HUES64 (cell line): Measurements from ENCODE around the gene TK2.

Experiments used
- H3K27ac ChIP-seq: 2 replicates; pipeline ENCODE4 v1.7.0; 2013; ENCODE audit warnings: low read depth, low read length, inconsistent platforms
- H3K27me3 ChIP-seq: 2 replicates; pipeline ENCODE4 v1.6.1; 2013; ENCODE audit warnings: mild to moderate bottlenecking, low read length; ENCODE audit not compliant: insufficient read depth
- H3K36me3 ChIP-seq: 2 replicates; pipeline ENCODE4 v1.6.1; 2013; ENCODE audit warnings: mild to moderate bottlenecking, low read length; ENCODE audit not compliant: insufficient read depth
- H3K4me1 ChIP-seq: 2 replicates; pipeline ENCODE4 v1.6.1; 2013; ENCODE audit warnings: mild to moderate bottlenecking, low read length, moderate library complexity; ENCODE audit not compliant: insufficient read depth
- H3K4me3 ChIP-seq: 2 replicates; pipeline ENCODE4 v1.5.1; 2013; ENCODE audit warnings: mild to moderate bottlenecking, low read length, moderate library complexity
- H3K9ac ChIP-seq: 2 replicates; pipeline ENCODE4 v1.6.1; 2013; ENCODE audit warnings: mild to moderate bottlenecking, low read depth, low read length
- H3K9me3 ChIP-seq: 2 replicates; pipeline ENCODE4 v1.6.1; 2013; ENCODE audit warnings: low read depth, low read length; ENCODE audit not compliant: insufficient read depth
- WGBS: fragments of 150-250, 120-280 bp; methylation state at CpG from one replicate; pipeline ENCODE4 v1.1.7; 2013; ENCODE audit warnings: missing lambda C conversion rate; 5-methylcytosine and 5-hydroxymethylcytosine counted together

The TK2 gene

DNA sequence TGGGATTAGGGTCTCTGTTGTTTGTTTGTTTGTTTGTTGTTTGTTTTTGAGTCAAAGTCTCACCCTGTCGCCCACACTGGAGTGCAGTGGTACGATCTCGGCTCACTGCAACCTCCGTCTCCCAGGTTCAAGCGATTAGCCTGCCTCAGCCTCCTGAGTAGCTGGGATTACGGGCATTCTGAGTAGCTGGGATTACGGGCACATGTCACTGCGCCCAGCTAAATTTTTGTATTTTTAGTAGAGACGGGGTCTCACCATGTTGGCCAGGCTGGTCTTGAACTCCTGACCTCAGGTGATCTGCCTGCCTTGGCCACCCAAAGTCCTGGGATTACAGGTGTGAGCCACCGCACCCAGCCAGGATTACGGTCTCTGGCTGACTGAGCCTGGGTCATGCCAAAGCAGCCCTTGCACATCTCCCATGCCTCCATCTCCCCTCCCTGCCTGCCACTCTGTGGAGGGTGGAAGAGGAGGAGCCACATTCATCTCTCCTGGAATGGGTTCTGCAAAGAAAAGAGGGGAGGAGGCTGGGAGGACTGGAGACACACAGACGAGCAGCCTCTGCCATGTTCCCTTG lies 63.6 kb downstream of the TK2 start:
- Histone ChIP-seq H3K9ac (no peak overlapping the region), H3K4me1 (no peaks in the 10 kb centered on the region), H3K27me3 (no peaks in the 10 kb centered on the region), H3K4me3 (no peak overlapping the region), H3K27ac (no peak overlapping the region), H3K36me3 (no peaks in the 10 kb centered on the region), H3K9me3 (no peaks in the 10 kb centered on the region)
- 94% methylated on average over 12 of the region's 12 CpGs for WGBS

DNA sequence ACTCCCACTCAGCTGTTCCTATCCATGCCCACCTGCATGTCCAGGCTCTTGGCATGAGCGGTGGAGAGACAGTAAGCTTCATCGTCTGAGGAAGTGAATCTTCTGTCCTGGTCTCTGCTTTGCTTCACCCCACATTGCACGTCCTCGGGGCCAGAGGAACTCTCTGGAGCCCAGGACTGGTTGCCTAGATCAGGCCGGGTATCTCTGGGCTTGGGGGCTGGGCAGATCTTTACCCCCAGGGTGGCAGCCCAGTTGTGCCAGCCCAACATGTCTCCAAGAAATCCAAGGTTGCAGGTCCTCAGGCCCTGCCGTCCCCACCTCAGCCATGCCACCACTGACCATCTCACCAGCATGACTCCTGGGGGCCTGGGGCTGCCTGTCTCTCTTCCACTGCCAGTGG lies 64.5 kb downstream of the TK2 start:
- Histone ChIP-seq H3K36me3 (no peaks in the 10 kb centered on the region), H3K27ac (no peak overlapping the region), H3K4me1 (no peaks in the 10 kb centered on the region), H3K9me3 (no peaks in the 10 kb centered on the region), H3K4me3 (no peak overlapping the region), H3K9ac (no peak overlapping the region), H3K27me3 (no peaks in the 10 kb centered on the region)
- 93% methylated on average over 6 of the region's 6 CpGs for WGBS

- Histone ChIP-seq H3K9me3 (no peaks in the 10 kb centered on the region), H3K36me3 (no peaks in the 10 kb centered on the region), H3K9ac (no peak overlapping the region), H3K27ac (no peak overlapping the region), H3K4me1 (no peaks in the 10 kb centered on the region), H3K4me3 (no peak overlapping the region), H3K27me3 (no peaks in the 10 kb centered on the region)
- 90% methylated on average over 15 of the region's 15 CpGs for WGBS
These were observed 65.3 kb downstream of the TK2 start for GRCh38 chr16:66484453-66485213.

DNA sequence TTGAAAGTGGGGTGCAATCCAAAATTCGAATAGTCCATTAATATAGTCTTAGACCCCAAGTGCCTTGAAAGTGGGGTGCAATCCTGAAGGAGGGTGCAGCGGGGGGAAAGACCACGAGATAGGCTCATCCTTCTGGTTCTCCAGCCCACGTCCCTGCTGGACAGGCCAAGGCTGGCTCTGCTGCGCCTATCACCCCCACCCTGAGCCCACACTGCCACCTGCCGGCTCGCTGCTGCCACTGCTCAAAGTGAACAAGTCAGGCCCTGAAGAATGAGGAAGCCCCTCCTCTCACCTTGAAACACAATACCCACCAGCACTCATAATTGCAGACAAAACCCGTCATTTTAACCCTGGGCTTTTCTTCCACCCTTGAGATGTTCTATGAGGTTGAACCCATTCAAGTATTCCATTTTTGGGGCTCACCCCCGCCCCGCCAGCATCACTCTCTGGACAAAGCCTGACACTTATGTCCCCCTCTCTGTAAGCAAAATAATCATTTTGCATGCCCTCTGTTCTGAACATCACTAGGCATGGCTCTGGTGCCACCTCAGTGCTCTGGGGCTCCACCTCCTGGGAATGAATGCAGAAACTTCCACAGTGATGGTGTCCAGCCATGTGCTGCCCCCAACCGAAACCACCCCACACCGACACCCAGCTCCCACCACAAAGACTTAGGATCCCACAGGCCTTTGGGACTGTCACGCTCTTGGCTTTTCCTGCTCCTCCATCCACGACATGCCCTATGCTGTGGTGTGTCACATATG lies 66.1 kb downstream of the TK2 start:
- 43% methylated on average over 14 of the region's 14 CpGs for WGBS
- no peak overlapping the region for H3K27ac ChIP-seq
- no peak overlapping the region for H3K9ac ChIP-seq
- H3K36me3 ChIP-seq: no peaks in the 10 kb centered on the region
- no peak overlapping the region for H3K4me3 ChIP-seq
- H3K27me3 ChIP-seq: no peaks in the 10 kb centered on the region
- no peaks in the 10 kb centered on the region for H3K9me3 ChIP-seq
- H3K4me1 ChIP-seq: 0 out of 2 replicates have a peak, but pooled peaks cover 2% of the 10 kb centered on the region

- no peaks in the 10 kb centered on the region for H3K36me3 ChIP-seq
- 0 out of 2 replicates have a peak, but pooled peaks cover 2% of the 10 kb centered on the region for H3K4me1 ChIP-seq
- 84% methylated on average over 6 of the region's 7 CpGs for WGBS
- no peak overlapping the region for H3K4me3 ChIP-seq
- no peaks in the 10 kb centered on the region for H3K27me3 ChIP-seq
- no peaks in the 10 kb centered on the region for H3K9me3 ChIP-seq
- no peak overlapping the region for H3K27ac ChIP-seq
- H3K9ac ChIP-seq: no peak overlapping the region
These were observed 68.0 kb downstream of the TK2 start for GRCh38 chr16:66481943-66482390.

DNA sequence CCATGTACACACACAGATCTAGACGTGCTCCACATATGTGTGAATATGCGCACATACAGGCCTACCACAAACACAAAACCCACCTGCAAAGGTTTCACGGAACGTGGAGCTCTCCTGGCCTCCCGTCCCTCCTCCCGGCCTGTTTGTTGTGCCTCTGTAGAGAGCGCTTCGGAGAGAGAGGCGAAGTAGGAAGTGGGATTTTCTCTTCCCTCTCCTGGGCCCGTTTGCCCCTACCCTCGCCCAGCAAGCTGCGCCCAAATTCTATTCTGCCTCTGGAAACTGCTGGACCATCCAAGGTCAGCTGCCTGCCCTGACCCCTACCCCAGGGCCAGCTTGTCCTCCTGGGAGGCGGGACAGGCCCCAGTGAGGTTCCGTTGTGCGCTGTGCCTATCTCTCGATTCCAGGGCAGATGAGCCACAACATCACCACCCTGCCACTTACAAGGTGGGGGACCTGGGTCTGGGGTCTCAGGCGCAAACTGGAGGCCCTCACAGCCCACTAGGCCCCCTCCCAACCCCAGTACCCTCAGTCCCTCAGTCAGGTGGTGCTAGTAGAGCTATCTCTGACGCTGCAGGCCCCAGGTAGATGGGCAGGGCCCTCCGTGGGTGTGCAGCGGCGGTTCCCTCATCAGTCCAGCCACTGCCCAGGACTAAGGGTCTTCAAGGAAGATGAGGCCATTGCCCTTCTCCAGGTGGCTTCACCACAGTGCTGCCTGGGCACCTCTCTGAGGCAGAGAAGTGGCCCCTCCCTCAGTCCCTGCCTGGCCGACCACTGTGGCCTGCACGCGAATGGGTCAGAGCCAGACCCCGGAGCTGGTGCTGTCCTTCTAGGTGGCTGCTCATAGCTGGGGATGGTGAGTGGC lies 68.6 kb downstream of the TK2 start:
- Histone ChIP-seq H3K27me3 (no peaks in the 10 kb centered on the region), H3K36me3 (no peaks in the 10 kb centered on the region), H3K27ac (no peak overlapping the region), H3K9me3 (no peaks in the 10 kb centered on the region), H3K9ac (no peak overlapping the region), H3K4me1 (0 out of 2 replicates have a peak, but pooled peaks cover 2% of the 10 kb centered on the region), H3K4me3 (no peak overlapping the region)
- WGBS: 91% methylated on average over 25 of the region's 25 CpGs

GRCh38 chr16:66480265-66481080 lies 69.4 kb downstream of the TK2 start:
- 94% methylated on average over 25 of the region's 25 CpGs for WGBS
- Histone ChIP-seq H3K9ac (no peak overlapping the region), H3K36me3 (no peaks in the 10 kb centered on the region), H3K27ac (no peak overlapping the region), H3K4me3 (no peak overlapping the region), H3K9me3 (no peaks in the 10 kb centered on the region), H3K27me3 (no peaks in the 10 kb centered on the region), H3K4me1 (0 out of 2 replicates have a peak, but pooled peaks cover 2% of the 10 kb centered on the region)

GRCh38 chr16:66479661-66480264 lies 70.2 kb downstream of the TK2 start:
- Histone ChIP-seq H3K4me1 (0 out of 2 replicates have a peak, but pooled peaks cover 2% of the 10 kb centered on the region), H3K27ac (no peak overlapping the region), H3K9ac (no peak overlapping the region), H3K9me3 (no peaks in the 10 kb centered on the region), H3K4me3 (no peak overlapping the region), H3K27me3 (no peaks in the 10 kb centered on the region), H3K36me3 (no peaks in the 10 kb centered on the region)
- WGBS: 88% methylated on average over 5 of the region's 5 CpGs

DNA sequence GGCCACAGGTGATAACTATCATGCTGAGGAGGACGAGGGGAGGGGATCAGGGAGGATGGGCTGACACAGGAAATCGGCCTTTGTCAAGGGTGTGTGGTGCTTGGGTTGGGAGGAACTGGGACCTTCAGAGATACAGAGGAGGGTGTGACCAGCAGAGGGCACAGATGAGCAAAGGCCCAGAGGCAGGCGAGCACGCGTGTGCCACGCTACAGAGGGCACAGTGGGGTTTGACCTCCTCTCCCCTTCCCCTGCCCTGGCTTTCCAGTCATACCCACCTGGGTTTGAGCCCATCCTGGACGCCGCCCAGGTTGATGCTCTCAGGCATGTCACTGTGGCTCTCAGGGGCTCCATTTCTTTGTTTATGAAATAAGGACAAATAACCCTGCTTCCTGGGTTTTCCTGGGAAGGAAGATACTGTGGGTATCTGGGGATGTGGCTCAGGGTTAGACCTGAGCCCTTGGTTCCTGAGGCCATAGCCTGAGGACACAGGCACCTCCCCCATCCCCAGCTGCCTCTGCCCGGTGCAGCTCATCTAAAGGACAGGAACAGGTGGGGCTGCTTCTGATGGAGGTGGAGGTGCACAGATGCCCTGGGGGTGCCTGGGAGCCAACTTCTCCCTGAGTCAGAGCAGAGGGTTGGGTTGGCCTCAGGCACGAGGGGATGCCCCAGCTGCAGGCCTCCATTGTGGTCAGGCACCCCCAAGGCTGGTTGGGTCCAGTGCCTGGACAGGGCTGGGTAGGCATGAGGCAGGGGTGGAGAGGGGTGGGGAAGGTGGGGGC lies 71.0 kb downstream of the TK2 start:
- H3K36me3 ChIP-seq: no peaks in the 10 kb centered on the region
- 48% methylated on average over 10 of the region's 10 CpGs for WGBS
- no peak overlapping the region for H3K9ac ChIP-seq
- H3K4me3 ChIP-seq: no peak overlapping the region
- H3K27ac ChIP-seq: no peak overlapping the region
- 0 out of 2 replicates have a peak, but pooled peaks cover 2% of the 10 kb centered on the region for H3K4me1 ChIP-seq
- no peaks in the 10 kb centered on the region for H3K9me3 ChIP-seq
- H3K27me3 ChIP-seq: no peaks in the 10 kb centered on the region
